Activated CD8-positive, alpha-beta memory T cell treated with anti-CD3 and anti-CD28 coated beads for 48 hours (primary cell): Measurements from ENCODE around the gene COL28A1.
"Not testable (repeated sequence)": the region's sequence is repeated elsewhere in the genome, so short reads cannot be mapped to it uniquely, and the experiment has no call there.

ENCODE experiments used
- DNase-seq, 3 experiments: peaks; one replicate each; pipeline ENCODE4 v3.0.0-alpha.2; 2020; ENCODE audit warnings: low read depth in 2 of 3, low spot score in 2 of 3

The COL28A1 gene

GRCh38 chr7:7519528-7519927 lies 16.1 kb downstream of the COL28A1 start:
- DNase-seq, result no peak

GRCh38 chr7:7519056-7519455 lies 16.6 kb downstream of the COL28A1 start:
- no peak for DNase-seq

- no peak for DNase-seq
Measured at GRCh38 chr7:7517754-7518153, 17.9 kb downstream of the COL28A1 start.

GRCh38 chr7:7516662-7517061 lies 19.0 kb downstream of the COL28A1 start:
- no peak for DNase-seq

- no peak for DNase-seq
Measured at GRCh38 chr7:7516156-7516555, 19.5 kb downstream of the COL28A1 start.

GRCh38 chr7:7512861-7513597 lies 22.6 kb downstream of the COL28A1 start:
- no peak for DNase-seq

GRCh38 chr7:7510794-7511193 lies 24.9 kb downstream of the COL28A1 start:
- no peak for DNase-seq

- no peak for DNase-seq
Measured at GRCh38 chr7:7505915-7506314, 29.8 kb downstream of the COL28A1 start.

- no peak for DNase-seq
Measured at GRCh38 chr7:7504910-7505704, 30.6 kb downstream of the COL28A1 start.

GRCh38 chr7:7499892-7500291 lies 35.8 kb downstream of the COL28A1 start:
- DNase-seq, result no peak

- no peak for DNase-seq
Measured at GRCh38 chr7:7498856-7499255, 36.8 kb downstream of the COL28A1 start.

- no peak for DNase-seq
Measured at GRCh38 chr7:7496311-7496710, 39.4 kb downstream of the COL28A1 start.

GRCh38 chr7:7495171-7495570 lies 40.5 kb downstream of the COL28A1 start:
- no peak for DNase-seq

GRCh38 chr7:7491044-7491443 lies 44.6 kb downstream of the COL28A1 start:
- DNase-seq, result no peak

- DNase-seq, result no peak
Measured at GRCh38 chr7:7490003-7490402, 45.7 kb downstream of the COL28A1 start.

- no peak for DNase-seq
Measured at GRCh38 chr7:7489546-7489945, 46.1 kb downstream of the COL28A1 start.

- no peak for DNase-seq
Measured at GRCh38 chr7:7486362-7486761, 49.3 kb downstream of the COL28A1 start.

GRCh38 chr7:7484072-7484471 lies 51.6 kb downstream of the COL28A1 start:
- DNase-seq, result no peak

- no peak for DNase-seq
Measured at GRCh38 chr7:7481802-7482201, 53.9 kb downstream of the COL28A1 start.

GRCh38 chr7:7479275-7479805 lies 56.3 kb downstream of the COL28A1 start:
- no peak for DNase-seq

GRCh38 chr7:7478569-7478968 lies 57.1 kb downstream of the COL28A1 start:
- DNase-seq, result no peak

- not testable (repeated sequence) for DNase-seq
Measured at GRCh38 chr7:7477641-7478040, 58.0 kb downstream of the COL28A1 start.
